Right renal cortex interstitium (tissue), 3 donors: Measurements from ENCODE around the gene TCN1. TPM values are rescaled to one million over a fixed set of nuclear protein-coding genes. Genes with fewer than 3 reads are reported as not detected.
"Not testable (repeated sequence)": the region's sequence is repeated elsewhere in the genome, so short reads cannot be mapped to it uniquely, and the experiment has no call there.

Source experiments
- DNase-seq, 3 donors: peaks; one replicate each; pipeline ENCODE4 v3.0.0-alpha.2; 2013; ENCODE audit warnings: low read depth in 3 of 3, low spot score in 2 of 3
- polyA plus RNA-seq, 3 donors: library from polyadenylated mRNA; unstranded; fragments of 120-200 nt; gene quantifications; one replicate each; pipeline ENCODE4 v1.2.1, GENCODE V29; 2013; ENCODE audit not compliant: insufficient read length in 3 of 3

The TCN1 gene
- polyA plus RNA-seq, 3 donors, result not detected

- no peak for DNase-seq
Measured at GRCh38 chr11:59859673-59860072, 6.6 kb downstream of the TCN1 start.

- DNase-seq, result no peak
Measured at GRCh38 chr11:59857439-59858434, 8.6 kb downstream of the TCN1 start.

- DNase-seq, result no peak
Measured at GRCh38 chr11:59854871-59855270, 11.4 kb downstream of the TCN1 start.

GRCh38 chr11:59851416-59851815 is 14.9 kb downstream of the TCN1 start:
- DNase-seq, result not testable (repeated sequence)

- DNase-seq, result not testable (repeated sequence)
Measured at GRCh38 chr11:59849551-59849950, 16.7 kb downstream of the TCN1 start.

- DNase-seq, result no peak
Measured at GRCh38 chr11:59849129-59849528, 17.2 kb downstream of the TCN1 start.

- DNase-seq, result not testable (repeated sequence)
Measured at GRCh38 chr11:59848439-59848838, 17.8 kb downstream of the TCN1 start.

GRCh38 chr11:59847626-59848025 is 18.7 kb downstream of the TCN1 start:
- no peak for DNase-seq

GRCh38 chr11:59846556-59846955 is 19.7 kb downstream of the TCN1 start:
- DNase-seq, result no peak

- no peak for DNase-seq
Measured at GRCh38 chr11:59845399-59845798, 20.9 kb downstream of the TCN1 start, which contains the start of gene CBLIF. Gene CBLIF, minus strand, starts transcription at chr11:59845499. Its CDS starts 46 bp downstream, at chr11:59845453.

- no peak for DNase-seq
Measured at GRCh38 chr11:59842316-59842715, 24.0 kb downstream of the TCN1 start.

GRCh38 chr11:59841514-59841913 is 24.8 kb downstream of the TCN1 start:
- DNase-seq, result no peak

- no peak for DNase-seq
Measured at GRCh38 chr11:59839615-59840014, 26.7 kb downstream of the TCN1 start.

GRCh38 chr11:59833602-59834001 is 32.7 kb downstream of the TCN1 start:
- DNase-seq, result no peak

GRCh38 chr11:59829358-59829757 is 36.9 kb downstream of the TCN1 start:
- DNase-seq, result no peak

- peak in 1 of 3 donors; percentile 13 for DNase-seq
Measured at GRCh38 chr11:59822989-59823566, 43.2 kb downstream of the TCN1 start.

- no peak for DNase-seq
Measured at GRCh38 chr11:59818572-59818971, 47.7 kb downstream of the TCN1 start.

- not testable (repeated sequence) for DNase-seq
Measured at GRCh38 chr11:59816434-59816833, 49.9 kb downstream of the TCN1 start.

GRCh38 chr11:59815754-59816153 is 50.5 kb downstream of the TCN1 start:
- DNase-seq, result no peak

GRCh38 chr11:59814021-59814420 is 52.3 kb downstream of the TCN1 start:
- no peak for DNase-seq

- DNase-seq, result no peak
Measured at GRCh38 chr11:59813364-59813763, 52.9 kb downstream of the TCN1 start.

- no peak for DNase-seq
Measured at GRCh38 chr11:59812220-59812619, 54.1 kb downstream of the TCN1 start.
